HG03378 (cell line): ENCODE measurements around the gene KIF16B.
"Not testable (repeated sequence)": the region's sequence is repeated elsewhere in the genome, so short reads cannot be mapped to it uniquely, and the experiment has no call there.

Source experiments
- ATAC-seq: cut with Tn5 transposase; IDR thresholded peaks from one replicate; pipeline ENCODE4 v1.9.1; 2021; ENCODE audit warnings: mild to moderate bottlenecking, moderate library complexity; ENCODE audit not compliant: unreplicated experiment

Gene KIF16B

DNA sequence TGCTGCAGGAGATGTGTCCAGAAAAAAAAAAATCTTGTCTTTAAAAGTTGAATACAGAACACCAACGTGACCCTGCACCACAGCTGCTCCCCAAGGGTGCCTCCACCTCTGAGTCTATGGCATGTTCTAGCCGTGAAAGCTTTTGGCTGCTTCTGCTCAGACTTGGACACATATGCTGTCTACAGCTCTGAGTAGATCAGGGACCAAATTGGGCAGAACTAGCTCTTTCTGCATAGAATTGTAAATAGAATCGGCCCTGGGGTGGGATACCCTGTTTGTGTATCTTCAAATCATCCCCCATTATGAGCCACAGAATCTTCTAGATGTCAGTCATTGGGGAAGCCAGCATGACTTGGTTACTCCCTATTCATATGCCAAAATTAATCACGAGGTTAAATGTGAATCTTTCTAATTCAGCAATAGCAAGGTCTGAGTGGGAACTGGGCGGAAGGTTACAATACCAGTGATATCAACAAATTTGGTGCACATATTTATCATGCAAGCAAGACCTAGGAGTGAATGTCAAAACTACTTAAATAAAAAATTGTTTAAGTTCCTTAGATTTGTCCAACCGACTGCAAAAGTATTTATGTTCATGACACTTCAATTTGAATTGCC is 302.8 kb downstream of the KIF16B start:
- ATAC-seq: no peak

DNA sequence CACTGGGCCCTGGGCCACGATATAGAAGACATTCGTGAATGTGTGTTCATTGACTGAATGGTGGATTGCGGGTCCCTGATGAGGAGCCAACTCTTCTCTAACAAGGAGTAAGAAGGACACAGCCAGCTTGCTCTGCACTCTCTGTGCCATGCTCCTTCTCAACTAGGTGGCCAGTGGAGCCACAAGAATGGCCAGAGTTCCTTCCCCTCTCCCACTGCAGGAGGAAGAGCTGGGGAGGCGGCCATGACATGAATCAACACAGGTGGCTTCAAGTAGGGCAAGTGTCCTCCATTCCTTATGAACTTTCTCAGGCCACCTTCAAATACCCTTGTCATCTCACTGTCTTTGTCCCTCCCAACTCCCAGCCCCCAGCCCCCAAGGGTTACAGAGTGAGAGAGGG is 305.7 kb downstream of the KIF16B start:
- no peak for ATAC-seq

DNA sequence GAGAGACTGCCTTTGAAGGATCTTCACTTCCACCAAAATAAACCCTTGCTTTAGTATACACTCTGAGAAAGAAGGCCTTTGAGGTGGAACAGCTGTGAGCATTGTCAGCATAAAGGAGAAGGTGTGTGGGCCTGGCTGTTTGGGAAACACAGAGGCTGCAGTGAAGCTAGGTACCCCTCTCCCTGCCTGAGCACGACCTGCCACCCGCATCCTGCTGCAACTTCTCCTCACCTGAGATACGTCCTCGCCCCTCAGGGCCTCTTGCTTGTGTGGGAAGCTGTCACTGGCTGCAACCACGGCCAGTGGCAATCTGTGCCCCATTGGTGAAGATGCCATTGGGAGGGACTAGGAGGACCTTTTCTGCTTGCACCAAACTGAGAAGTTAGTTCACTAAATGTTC is 307.9 kb downstream of the KIF16B start:
- no peak for ATAC-seq

DNA sequence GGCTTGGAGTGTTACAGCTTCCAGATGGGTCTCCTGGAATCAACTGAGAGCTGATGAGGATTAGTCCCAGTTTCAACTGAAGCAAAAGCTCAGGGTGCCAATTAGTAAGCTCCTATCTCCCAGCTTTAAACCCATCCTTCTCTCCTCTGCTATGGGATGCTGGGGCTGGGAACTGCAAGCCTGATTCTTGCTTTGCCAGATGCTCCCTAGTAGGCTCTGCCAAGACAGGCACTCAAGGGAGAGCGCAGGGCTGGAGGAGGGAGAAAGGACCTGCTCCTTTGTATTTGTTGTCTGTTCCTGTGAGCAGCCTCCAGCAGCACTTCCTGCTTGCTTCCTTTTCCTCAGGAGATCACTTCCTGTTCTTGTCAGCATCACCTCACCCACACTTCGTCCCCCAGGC is 309.7 kb downstream of the KIF16B start:
- no peak for ATAC-seq

DNA sequence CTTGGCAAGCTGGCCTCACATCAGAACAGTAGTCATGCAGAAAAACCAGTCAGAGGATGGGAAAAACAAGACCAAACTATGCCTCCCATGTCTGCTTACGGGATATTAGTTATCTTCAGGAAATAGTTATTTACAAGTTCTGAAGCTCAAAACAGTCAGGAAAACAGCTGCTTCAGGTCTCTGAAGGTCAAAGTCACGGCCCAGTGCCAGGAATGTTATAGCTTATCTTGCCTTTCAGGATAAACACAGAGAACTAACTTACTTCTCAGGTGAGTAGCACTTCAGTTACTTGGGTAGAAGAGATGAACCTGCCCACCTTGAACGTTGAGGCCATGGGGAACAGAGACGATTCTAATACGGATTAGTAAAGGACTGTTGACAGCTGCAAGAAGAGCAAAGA is 310.7 kb downstream of the KIF16B start:
- ATAC-seq: no peak

DNA sequence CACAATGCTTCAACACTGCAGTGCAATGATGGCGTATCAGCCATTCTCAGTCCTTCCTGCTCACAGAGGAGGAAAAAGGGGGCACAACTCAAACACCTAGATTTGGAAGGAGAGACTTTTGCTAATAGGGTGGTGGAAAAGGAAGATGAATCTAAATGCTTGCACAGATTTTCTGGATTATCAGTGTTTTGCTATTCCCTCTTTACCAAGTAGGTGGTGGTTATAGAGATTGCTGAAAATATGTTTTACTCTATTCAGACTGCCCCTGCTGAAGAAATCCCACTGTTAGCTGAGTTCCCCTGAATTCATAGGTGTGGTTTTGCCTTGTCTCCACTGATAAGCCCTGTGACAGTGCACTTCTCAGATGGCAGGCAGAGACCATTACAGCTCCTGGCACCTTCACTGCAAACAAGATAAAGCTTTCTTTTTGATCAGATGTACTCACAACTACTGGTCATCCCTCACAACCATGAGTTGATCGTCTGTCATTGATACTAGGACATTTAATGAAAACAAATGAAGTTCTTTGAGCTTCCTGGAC is 311.4 kb downstream of the KIF16B start:
- no peak for ATAC-seq

DNA sequence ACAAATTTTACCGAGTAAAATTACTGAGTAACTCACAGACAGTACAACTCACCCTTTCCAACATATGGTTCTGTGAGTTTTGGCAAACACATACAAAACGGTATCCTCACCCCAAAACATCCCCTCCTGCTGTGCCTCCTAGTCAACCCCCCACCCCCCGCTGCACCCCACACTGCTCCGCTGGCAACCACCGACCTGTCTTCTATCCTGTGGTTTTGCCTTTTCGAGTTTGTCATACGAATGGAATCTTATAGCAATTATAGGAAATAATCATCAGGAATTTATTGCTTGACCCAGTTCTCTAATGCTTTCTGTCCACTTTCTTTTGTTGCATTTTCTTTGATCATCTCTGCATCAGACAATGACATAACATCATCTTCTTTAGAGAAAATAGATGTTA is 312.3 kb downstream of the KIF16B start:
- ATAC-seq: no peak

DNA sequence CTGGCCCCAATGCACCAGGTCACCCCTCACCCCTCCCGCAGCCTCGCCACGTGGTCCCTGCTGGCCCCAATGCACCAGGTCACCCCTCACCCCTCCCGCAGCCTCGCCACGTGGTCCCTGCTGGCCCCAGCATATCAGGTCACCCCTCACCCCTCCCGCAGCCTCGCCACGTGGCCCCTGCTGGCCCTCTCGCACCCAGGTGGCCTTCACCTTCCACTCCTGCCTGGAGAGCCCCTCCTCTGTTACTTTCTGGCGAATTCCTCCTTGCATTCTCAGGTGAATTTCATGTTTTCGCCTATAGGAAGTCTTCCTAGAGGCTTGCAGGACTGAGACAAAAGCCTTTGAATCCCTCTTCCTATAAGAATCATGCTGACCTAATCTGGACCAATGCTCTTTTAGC is 313.1 kb downstream of the KIF16B start:
- not testable (repeated sequence) for ATAC-seq

DNA sequence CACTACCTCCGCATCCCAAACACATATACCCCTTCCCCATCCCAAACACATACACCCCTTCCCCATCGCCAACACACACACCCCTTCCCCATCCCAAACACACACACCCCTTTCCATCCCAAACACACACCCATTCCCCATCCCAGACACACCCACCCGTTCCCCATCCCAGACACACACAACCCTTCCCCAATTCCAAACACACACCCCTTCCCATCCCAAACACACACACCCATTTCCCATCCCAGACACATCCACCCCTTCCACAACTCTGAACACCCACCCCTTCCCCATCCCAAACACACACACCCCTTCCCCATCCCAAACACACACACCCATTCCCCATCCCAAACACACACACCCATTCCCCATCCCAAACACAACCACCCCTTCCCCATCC is 314.5 kb downstream of the KIF16B start:
- ATAC-seq: no peak

DNA sequence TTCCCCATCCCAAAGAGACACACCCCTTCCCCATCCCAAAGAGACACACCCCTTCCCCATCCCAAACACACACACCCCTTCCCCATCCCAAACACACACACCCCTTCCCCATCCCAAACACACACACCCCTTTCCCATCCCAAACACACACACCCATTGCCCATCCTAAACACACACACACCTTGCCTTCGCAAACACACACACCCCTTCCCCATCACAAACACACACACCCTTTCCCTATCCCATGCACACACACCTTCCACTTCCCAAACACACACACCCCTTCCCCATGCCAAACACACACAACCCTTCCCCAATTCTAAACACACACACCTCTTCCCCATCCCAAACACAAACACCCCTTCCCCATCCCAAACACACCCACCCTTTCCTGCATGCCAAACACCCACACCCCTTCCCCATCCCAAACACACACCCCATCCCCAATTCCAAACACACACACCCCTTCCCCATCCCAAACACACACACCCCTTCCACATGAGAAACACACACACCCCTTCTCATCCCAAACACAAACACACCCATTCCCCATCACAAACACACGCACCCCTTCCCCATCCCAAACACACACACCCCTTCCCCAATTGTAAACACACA is 315.3 kb downstream of the KIF16B start:
- no peak for ATAC-seq

DNA sequence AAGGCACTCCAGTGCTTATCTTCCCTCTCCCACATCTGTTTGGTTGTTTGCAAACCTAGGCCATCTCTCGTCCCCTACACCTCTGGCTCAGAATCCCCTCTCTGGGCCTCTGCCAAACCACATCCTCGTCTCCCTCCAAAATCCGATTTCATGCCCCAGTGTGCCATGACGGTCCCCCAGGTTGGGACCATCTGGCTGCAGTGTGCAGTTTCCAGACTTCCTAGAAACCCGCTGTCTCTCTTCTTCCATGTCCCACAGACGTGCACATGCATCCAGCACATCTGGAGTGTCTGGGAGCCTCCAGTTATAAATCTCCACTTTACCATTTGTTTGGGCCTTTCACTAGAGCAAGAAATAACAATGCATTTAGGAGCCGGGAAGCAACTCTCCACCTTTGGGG is 316.2 kb downstream of the KIF16B start:
- ATAC-seq: no peak

DNA sequence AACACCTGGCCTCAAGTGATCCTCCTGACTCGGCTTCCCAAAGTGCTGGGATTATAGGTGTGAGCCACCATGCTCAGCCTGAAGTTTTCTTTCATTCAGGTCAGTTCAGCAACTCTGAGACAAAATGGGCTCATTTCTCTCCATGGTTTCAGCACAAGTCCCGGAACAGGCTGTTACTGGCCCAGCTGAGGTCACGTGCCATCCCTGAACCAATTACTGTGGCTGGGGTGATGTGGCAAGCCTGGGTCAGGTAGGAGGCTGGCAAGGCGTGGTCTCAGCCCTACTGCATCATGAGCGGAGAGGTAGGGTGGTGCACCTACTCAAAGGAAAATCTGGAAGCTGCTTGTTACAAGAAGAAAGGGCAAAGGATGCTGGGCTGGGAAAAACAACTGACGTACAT is 326.4 kb downstream of the KIF16B start:
- ATAC-seq: no peak

DNA sequence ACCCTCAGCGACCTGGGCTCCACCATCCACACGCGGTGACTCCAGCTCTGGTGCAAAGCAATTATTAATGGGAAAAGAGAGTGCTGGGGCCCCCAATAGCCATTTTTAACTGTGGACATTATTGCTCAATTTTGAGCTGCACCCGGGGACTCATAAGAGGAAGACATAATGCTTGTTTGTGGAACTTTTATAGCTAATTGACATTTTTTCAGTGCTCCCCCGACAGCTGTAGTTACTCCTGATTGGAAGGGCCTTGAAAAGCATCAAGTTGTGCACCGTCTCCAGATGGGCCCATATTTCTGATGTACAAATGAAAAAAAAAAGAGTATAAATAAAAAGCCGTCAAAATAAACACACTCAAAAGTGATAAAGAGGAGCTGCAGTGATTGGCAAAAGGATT is 327.0 kb downstream of the KIF16B start:
- no peak for ATAC-seq

DNA sequence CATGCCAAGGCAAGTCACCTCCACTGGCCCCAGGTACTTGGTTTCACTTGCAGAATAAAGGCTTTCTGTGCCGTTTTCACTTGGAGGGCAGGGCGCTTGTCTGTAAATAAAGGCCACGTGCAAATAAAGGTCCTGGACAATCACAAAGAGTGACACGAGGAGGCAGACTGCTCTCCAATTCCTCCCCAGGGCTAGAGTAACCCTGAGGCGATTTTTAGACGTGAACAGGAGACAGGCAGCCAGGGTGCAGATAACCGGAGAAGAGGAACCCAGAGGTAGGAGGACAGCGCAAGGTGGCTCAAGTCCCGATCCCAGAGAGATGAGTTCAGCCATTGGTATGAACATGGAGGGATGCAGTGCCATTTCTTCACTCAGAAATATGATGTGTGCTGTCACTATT is 327.4 kb downstream of the KIF16B start:
- ATAC-seq: no peak

DNA sequence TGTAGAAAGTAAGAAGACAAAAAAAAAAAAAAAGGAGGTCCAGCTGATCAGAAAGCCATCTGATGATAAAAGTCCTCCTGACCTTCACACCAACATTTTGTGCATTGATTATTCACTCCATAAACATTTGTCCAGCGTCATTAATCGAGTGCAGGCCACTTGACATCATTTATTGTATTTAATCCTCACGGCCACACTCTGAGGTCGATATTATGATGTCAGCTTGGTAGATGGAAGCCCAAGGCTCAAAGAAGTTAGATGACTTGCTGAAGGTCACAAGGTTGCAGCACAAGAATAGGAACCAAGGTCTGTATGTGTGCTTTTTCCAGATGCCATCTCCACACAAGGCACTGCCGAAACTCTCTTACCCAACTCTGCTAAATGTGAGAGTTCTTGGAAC is 328.4 kb downstream of the KIF16B start:
- ATAC-seq: no peak

DNA sequence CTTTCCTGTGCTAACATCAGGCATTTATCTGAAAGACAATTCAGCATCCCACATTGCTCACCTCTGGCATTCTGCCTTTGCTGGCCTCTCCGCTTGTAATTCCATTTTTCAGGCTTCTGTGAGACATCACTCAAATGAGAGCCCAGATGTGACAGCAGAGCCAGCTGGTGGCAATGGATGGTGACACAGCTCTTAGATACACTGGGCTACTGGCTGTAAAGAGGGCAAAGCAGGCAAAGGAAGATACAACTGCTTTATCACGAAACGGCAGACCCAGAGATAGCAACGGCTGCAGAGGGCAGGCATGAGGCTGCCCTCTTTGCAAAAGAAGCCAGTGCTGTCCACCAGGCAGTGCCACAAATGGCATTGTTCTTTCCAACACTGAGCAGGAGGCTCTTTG is 329.8 kb downstream of the KIF16B start:
- no peak for ATAC-seq

DNA sequence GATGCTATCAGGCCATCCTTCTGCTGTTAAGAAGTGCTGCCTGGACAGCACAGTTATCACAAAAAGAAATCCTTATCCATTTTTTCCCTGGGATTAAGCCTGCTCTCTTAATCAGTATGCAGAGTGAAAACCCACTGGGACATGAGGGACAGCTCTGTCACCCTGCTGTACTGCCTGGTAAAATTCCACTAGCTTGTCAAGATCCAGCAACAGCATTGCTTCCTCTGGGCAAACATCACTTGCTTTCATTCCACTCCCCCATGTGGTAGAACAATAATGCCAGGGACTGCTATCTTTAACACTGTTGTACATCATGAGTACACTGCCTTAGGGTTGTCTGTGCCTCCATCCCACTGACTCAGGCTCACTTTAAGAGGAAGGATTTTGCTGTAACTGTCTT is 331.3 kb downstream of the KIF16B start:
- ATAC-seq: no peak

DNA sequence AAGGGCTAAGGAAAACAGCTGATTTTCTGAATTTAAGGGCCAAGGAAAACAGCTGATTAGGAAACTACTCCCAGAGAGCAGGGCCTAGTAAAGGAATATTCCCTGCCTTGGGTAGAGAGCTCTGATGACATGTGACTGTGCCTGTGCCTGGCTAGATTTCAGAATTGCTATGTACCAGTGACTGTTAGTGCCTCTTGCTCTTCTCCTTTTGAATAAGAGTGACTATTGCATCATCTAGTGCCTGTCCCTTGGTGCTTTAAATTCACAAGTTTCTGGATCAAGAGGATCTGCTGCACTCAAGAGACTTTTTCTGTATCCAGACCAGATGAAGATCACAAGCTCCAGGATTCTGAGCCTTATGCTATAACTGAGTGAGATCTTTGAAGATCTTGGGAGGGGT is 332.9 kb downstream of the KIF16B start:
- ATAC-seq: no peak

DNA sequence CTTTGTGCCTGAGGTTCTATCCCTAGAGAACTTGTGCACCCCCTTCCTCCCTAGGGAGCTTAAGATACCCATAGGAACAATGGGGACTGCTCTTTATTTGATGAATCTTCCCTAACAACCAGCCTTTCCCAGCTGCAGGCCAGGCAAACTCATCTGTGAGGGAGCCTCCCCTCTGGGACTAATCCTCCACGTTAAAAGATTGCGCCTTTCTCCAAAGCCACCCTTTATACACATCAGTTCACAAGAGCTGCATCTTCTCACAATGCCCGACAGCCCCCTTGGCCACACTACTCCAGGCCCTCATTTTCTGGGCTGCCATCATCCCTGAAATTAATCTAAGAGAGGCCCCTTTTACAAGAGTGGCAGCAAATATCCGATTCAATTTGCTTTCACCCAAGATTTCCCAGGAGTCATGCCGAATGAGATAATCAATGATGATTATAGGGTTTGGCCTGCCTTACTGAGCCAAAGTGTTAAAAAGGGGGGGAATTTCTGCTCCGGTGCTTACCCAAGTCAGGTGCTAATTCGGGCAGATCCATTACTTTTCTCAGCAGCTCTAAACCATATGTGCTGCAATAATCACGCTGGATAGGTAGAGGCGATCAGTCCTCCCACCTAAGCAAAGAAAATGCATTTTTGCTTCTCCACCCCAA is 336.5 kb downstream of the KIF16B start:
- ATAC-seq: no peak

DNA sequence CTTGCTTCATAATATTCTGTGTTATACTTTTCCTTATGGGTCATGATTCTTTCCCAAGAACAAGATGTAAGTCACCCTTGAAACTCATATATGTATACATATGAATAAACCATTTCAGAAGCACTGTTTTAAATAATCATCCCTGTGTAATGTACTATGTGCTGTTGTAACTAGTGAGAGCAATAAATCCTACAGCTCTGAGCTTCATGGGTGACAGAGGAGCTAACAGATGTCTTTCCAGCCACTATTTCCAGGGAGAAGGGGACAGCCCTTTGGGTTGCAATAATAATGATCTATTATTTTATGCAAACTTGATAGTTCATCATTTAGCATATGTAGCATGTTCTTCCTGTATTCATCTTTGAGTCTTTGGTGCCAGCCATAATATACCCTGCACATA is 342.8 kb downstream of the KIF16B start:
- ATAC-seq: no peak

DNA sequence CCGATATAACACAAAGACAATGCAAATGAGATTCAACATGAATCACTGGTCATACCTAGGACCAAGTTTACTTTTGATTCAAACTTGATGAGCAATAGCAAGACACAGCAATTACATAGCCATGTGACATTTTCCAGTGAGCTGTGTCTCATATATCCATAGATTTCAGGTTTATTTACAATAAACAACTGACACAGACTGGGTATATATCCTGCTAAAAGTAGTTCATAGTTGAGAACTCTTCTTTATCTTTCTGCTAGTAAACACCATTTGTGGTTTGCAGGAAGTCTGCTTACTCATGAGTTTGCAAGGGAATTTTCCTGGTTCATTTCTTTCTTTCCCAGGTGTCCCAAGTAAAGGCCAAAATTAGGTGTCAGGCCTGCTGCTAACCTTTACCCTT is 343.4 kb downstream of the KIF16B start:
- no peak for ATAC-seq

DNA sequence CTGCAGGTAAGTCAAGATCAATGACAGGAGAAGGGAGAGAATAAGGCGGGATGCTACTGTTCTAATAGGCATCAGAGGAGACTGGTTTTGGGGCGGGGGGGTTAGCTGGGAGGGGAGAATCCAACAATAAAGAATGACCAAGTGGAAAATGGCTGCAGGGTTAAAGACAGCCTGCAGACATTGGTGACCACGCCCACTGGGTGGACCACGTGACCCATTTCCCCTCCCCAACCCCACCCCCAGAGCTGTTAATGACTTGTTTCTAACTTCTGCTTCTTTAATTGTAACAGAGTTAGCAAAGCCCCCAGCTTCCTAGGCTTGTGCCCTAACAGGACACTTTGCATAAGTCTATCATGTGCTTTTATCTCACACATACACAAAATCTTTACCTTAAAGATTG is 344.5 kb downstream of the KIF16B start:
- no peak for ATAC-seq
